GM18868 (cell line): Measurements from ENCODE around the gene BAIAP3.

Source experiments
- ATAC-seq: cut with Tn5 transposase; IDR thresholded peaks from one replicate; pipeline ENCODE4 v1.9.1; 2021; ENCODE audit warnings: mild to moderate bottlenecking, moderate library complexity; ENCODE audit not compliant: unreplicated experiment

The BAIAP3 gene

GRCh38 chr16:1362807-1363206 lies 29.4 kb downstream of the BAIAP3 start:
- ATAC-seq = no peak

GRCh38 chr16:1363501-1364041 lies 30.1 kb downstream of the BAIAP3 start:
- ATAC-seq = no peak

GRCh38 chr16:1364510-1364909 lies 31.1 kb downstream of the BAIAP3 start:
- no peak for ATAC-seq

- no peak for ATAC-seq
Observed at GRCh38 chr16:1366060-1366711, 32.7 kb downstream of the BAIAP3 start.

- ATAC-seq = no peak
Observed at GRCh38 chr16:1366712-1367299, 33.4 kb downstream of the BAIAP3 start.

DNA sequence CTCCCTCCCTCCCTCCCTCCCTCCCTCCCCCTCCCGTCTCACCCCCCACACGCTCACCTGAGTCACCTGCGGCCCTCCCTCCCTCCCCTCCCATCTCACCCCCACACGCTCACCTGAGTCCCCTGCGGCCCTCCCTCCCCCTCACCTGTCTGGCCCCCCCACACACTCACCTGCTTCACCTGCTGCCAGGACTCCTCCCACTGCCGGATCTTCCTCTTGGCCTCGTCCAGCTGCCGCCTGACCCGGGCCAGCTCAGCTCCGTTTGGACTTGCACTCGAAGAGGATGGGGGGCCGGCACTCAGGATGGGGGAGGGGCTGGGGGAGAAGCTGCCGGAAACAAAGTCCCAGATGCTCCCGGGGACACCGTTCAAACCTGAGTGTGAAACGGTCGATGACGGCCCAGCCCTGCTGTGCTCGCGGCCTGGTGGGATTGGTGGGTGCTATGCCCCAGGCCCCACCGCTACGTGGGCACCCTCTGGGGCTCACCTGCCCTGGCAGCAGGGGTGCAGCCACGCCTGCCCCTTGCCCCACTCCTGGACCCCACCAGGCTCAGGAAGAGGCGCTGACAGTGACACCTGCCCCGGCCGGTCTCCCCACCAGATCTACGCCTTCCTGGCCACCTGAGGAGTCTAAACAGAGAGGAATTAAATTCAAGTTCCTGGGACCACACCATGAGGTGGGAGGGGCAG lies 34.2 kb downstream of the BAIAP3 start:
- no peak for ATAC-seq

GRCh38 chr16:1371054-1371978 lies 37.9 kb downstream of the BAIAP3 start:
- ATAC-seq = no peak

GRCh38 chr16:1372292-1372950 lies 39.0 kb downstream of the BAIAP3 start:
- ATAC-seq = no peak

- no peak for ATAC-seq
Observed at GRCh38 chr16:1374418-1375297, 41.2 kb downstream of the BAIAP3 start.

DNA sequence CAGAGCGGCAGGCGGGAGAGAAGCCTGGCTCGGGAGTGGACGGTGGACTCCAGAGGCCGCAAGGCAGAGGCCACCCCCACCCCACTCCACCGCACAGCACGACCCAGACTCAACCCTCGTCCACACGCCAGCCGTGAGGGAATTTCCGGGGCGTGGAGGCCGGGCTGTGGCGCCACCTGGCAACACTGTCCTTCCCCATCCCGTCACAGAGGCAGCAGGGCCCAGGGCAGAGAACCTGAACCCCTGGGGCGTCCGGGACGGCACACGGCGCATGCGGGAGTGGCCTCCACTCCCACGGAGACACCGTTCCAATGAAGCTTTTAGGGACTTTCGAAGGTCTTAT lies 41.8 kb downstream of the BAIAP3 start:
- ATAC-seq = no peak

DNA sequence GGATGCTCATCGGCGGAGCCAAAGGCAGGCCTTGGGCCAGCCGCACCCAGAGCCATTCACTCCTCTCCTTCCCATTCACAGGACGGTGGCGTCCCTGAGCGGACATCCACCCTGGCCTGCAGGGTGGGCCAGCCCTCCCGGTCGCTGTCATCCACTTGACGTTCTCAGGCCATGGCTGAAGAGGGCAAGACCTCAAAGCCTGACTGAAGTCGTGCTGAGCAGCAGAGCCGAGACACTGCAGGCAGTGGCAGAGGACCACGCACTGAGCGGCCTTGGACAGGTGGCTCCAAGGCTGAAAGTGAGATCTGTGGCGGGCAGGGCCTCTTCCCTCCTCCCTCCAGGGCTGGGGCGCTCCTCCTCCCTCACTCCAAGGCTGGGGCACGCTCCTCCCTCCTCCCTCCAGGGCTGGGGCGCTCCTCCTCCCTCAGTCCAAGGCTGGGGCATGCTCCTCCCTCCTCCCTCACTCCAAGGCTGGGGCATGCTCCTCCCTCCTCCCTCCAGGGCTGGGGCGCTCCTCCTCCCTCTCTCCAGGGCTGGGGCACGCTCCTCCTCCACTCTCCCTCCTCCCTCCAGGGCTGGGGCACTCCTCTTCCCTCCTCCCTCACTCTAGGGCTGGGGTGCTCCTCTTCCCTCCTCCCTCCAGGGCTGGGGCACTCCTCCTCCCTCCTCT lies 42.4 kb downstream of the BAIAP3 start:
- ATAC-seq = no peak

DNA sequence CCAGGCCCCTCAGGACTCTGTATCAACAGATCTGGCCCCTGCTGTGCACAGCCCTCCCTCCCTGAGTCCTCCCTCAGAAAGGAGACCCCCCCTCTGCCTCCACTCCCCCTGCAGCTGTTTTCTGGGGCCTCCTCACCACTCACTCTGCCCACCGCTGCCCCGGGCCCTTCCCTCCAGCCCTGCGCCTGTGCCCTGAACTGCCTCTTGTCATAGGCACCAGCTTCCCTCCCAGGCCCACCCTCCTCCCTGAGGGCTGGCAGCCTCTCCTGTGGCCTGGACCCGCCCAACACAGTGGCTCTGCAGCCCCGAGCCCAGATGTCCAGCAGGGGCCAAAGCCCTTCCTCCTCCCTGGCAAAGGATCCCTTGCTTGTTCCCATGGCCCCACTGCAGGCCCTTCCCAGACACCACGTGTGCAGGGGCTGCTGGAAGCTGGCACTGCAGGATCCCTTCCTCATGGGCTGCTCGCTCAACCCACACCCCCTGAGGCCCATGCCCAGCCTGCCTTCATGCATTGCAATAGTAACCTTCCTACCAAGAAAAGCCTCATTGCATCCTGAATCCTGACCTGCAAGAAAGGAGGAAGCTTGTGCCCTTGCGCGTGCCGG lies 44.1 kb downstream of the BAIAP3 start:
- no peak for ATAC-seq

GRCh38 chr16:1378087-1378803 lies 44.8 kb downstream of the BAIAP3 start:
- ATAC-seq = no peak

DNA sequence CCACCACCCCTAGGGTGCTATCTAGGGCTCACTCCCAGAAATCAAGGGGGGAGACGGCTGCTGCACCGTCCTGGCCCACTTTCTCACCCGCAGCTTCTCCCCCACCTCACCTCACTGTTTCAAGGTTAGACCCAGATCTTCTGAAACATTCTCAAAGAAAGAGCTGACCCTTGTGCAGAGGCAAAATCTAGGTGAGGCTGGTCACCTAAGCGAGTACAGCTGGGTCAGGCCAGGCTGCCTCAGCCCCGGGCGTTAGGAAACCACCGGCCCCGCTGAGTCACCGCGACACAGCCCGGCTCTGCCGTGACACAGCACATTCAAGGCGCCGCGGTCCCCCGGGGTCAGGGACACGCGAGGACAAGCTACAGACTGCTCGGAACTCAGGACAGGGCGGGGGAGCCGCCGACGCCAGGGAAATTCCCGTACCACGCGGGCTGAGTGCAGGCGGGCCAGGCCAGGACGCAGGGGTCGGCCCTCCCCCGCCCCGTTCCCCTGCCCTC lies 45.4 kb downstream of the BAIAP3 start:
- peak; percentile 53 for ATAC-seq

DNA sequence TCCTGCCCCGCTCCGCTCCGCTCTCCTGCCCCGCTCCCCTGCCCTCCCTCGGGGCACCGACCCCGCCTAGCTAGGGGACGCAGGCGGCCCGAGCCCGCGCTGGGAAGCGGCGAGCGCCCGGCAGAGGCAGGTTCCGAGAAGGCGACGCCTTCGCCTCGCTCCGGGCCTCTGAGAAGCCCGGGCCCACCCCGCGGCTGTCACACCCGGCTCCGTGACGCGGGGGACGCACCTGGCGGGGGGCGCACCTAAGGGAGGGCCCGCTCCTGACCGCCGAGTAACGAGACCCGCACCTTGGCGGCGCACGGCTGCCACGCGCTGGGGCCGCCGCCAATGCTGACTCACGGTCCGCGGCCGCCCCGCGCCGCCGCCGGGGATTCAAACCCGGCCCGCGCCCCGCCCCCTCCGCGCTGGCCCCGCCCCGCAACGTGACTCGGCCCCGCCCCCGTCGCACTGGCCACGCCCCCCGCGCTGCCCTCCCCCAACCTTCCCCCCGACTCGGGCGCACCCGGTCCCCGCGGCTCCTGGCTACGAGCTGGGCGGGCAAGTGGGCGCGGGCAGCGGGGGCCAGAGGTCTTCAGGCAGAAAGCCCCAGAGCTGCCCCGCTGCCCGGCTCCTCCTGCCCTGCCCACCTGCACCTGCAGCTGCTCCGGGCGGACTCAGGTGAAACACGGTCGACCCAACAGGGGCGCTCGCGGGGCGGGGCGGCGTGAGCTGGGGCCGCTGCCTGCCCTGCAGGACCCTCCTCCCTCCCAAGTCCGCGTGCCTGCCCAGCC lies 46.0 kb downstream of the BAIAP3 start:
- ATAC-seq = peak; percentile 62

GRCh38 chr16:1380195-1380594 lies 46.8 kb downstream of the BAIAP3 start:
- ATAC-seq = no peak
